Ishikawa (cell line): ENCODE results near the gene XRCC3.

ENCODE experiments used
- CEBPB ChIP-seq: IDR thresholded peaks from 2 replicates; pipeline ENCODE4 v1.6.1; 2012
- CREB1 ChIP-seq: IDR thresholded peaks from 2 replicates; pipeline ENCODE4 v1.6.1; 2012; ENCODE audit warnings: low read depth
- EGR1 ChIP-seq: IDR thresholded peaks from 2 replicates; pipeline ENCODE4 v1.6.1; 2012
- EP300 ChIP-seq: IDR thresholded peaks from 2 replicates; pipeline ENCODE4 v1.6.1; 2012; ENCODE audit warnings: borderline replicate concordance
- FOXM1 ChIP-seq: IDR thresholded peaks from 2 replicates; pipeline ENCODE4 v1.6.1; 2012; ENCODE audit warnings: low read depth, borderline replicate concordance
- MAX ChIP-seq: IDR thresholded peaks from 2 replicates; pipeline ENCODE4 v1.6.1; 2012
- NFIC ChIP-seq: IDR thresholded peaks from 2 replicates; pipeline ENCODE4 v1.6.1; 2012
- RAD21 ChIP-seq: IDR thresholded peaks from 2 replicates; pipeline ENCODE4 v1.6.1; 2012; ENCODE audit warnings: low read depth
- TAF1 ChIP-seq: IDR thresholded peaks from 2 replicates; pipeline ENCODE4 v1.6.1; 2012; ENCODE audit warnings: low read depth, mild to moderate bottlenecking
- TCF12 ChIP-seq: IDR thresholded peaks from 2 replicates; pipeline ENCODE4 v1.6.1; 2012; ENCODE audit warnings: low read depth
- TEAD4 ChIP-seq: IDR thresholded peaks from 2 replicates; pipeline ENCODE4 v1.6.1; 2012
- USF1 ChIP-seq: IDR thresholded peaks from 2 replicates; pipeline ENCODE4 v1.6.1; 2012
- YY1 ChIP-seq: IDR thresholded peaks from 2 replicates; pipeline ENCODE4 v1.6.1; 2012; ENCODE audit warnings: low read depth
- ZBTB7A ChIP-seq: IDR thresholded peaks from 2 replicates; pipeline ENCODE4 v1.6.1; 2012; ENCODE audit warnings: low read depth
- TF ChIP-seq, protein P1 (sequence below): IDR thresholded peaks from 2 replicates; pipeline ENCODE4 v1.6.1; 2012; ENCODE audit warnings: low read depth, mild to moderate bottlenecking

Gene XRCC3

GRCh38 chr14:103738701-103739451 lies 23.6 kb upstream of the XRCC3 start:
- no peak for TF ChIP-seq TCF12
- no peak for TF ChIP-seq FOXM1
- no peak for TF ChIP-seq USF1
- TF ChIP-seq CREB1: no peak
- TF ChIP-seq MAX: no peak
- no peak for TF ChIP-seq TEAD4
- no peak for TF ChIP-seq YY1
- TF ChIP-seq EGR1: no peak
- TF ChIP-seq NFIC: no peak
- TF ChIP-seq TAF1: no peak
- no peak for TF ChIP-seq RAD21
- TF ChIP-seq ZBTB7A: no peak
- TF ChIP-seq EP300: no peak
- TF ChIP-seq, protein P1, sequence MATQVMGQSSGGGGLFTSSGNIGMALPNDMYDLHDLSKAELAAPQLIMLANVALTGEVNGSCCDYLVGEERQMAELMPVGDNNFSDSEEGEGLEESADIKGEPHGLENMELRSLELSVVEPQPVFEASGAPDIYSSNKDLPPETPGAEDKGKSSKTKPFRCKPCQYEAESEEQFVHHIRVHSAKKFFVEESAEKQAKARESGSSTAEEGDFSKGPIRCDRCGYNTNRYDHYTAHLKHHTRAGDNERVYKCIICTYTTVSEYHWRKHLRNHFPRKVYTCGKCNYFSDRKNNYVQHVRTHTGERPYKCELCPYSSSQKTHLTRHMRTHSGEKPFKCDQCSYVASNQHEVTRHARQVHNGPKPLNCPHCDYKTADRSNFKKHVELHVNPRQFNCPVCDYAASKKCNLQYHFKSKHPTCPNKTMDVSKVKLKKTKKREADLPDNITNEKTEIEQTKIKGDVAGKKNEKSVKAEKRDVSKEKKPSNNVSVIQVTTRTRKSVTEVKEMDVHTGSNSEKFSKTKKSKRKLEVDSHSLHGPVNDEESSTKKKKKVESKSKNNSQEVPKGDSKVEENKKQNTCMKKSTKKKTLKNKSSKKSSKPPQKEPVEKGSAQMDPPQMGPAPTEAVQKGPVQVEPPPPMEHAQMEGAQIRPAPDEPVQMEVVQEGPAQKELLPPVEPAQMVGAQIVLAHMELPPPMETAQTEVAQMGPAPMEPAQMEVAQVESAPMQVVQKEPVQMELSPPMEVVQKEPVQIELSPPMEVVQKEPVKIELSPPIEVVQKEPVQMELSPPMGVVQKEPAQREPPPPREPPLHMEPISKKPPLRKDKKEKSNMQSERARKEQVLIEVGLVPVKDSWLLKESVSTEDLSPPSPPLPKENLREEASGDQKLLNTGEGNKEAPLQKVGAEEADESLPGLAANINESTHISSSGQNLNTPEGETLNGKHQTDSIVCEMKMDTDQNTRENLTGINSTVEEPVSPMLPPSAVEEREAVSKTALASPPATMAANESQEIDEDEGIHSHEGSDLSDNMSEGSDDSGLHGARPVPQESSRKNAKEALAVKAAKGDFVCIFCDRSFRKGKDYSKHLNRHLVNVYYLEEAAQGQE: no peak
- TF ChIP-seq CEBPB: no peak

DNA sequence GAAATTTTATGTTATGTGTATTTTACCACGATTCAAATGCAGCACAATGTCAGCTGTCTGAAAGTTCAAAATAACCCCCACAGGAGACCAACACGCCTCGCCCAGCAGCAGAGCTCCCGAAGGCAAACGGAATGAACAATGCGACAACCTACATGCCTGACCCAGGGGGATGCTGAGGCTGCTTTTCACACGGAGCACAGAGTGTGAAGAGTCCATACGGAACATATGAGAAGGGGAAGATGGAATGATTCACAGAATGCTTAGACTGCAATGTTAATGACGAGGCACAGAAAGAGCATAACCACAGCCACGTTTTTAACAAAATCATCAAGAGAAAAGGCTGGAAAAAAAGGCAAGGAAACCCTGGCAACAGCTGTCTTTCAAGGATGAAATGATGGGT lies 22.9 kb upstream of the XRCC3 start:
- TF ChIP-seq EP300 (no peak), USF1 (no peak), CEBPB (no peak), RAD21 (no peak), TEAD4 (no peak), ZBTB7A (no peak), TAF1 (no peak), NFIC (no peak), TCF12 (no peak), MAX (no peak), EGR1 (no peak)
- TF ChIP-seq, protein P1: no peak

DNA sequence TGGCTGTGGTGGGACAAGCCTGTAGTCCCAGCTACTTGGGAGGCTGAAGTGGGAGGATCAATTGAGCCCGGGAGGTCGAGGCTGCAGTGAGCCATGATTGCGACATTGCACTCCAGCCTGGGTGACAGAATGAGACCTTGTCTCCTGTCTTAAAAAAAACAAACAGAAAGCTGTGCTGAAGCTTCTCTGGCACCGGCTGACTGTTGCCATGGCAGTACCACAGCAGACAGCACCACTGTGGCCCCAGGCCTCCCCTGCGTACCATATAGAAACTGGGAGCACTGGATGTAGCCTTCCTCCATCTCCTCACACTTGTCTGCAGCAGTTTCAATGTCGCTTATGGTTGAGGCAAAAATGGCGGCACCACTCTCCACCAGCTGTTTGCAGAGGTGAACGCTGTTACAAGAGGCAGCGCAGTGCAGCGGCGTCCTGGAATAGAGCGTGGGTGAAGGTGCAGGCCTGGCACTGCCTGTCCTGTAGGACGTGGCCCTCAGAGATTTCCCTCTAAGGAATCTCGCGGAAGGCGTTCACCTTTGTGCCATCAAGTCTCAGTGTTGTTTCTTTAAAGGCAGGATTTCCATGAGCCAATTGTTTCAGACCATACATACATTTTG lies 22.3 kb upstream of the XRCC3 start:
- TF ChIP-seq CEBPB (no peak; the same call in 1 of the 2 replicates), TEAD4 (no peak)

- TF ChIP-seq, protein P1: no peak
- TF ChIP-seq TEAD4: no peak
- no peak for TF ChIP-seq EP300
- TF ChIP-seq CEBPB: no peak
- no peak for TF ChIP-seq TCF12
- TF ChIP-seq CREB1: no peak
Observed at GRCh38 chr14:103736546-103737431, 21.5 kb upstream of the XRCC3 start.
